NCI-H2196 (cell line): Measurements from ENCODE around the gene CLC.

Source experiments
- DNase-seq: peaks from one replicate; lab custom pipeline; 2025; ENCODE audit not compliant: unreplicated experiment; lab: John Stamatoyannopoulos, UW

Gene CLC

DNA sequence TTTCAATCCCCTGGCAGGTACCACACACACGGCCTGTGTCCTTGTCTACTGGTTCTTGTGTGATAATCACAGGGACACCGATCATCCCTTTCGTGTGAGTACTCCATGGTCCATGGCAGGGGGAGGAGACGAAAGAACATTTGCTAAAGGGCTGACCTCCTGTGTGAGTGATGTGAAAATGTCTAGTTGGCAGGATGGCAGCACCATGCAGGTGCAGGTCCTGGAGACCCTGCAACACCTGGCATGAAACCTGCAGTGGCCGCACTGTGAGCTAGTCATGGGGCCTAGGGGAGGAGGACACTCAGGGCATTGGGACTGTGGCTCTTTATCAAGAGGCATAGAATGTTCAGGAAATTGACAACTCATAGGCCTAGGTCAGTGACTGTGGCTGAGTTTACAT lies 56.4 kb downstream of the CLC start:
- DNase-seq, result no peak
